Activated CD4-positive, CD25-positive, alpha-beta regulatory T cell treated with anti-CD3 and anti-CD28 coated beads, Interleukin-2, amount 50 U/mL, for 72 hours (primary cell): ENCODE data around the gene ZDHHC3.

Experiments used
- DNase-seq: peaks from one replicate; pipeline ENCODE4 v3.0.0; 2021

The ZDHHC3 gene

GRCh38 chr3:44926172-44926571 lies 49.8 kb downstream of the ZDHHC3 start:
- no peak for DNase-seq

- DNase-seq: no peak
These were observed 51.4 kb downstream of the ZDHHC3 start for GRCh38 chr3:44924457-44925084.

- DNase-seq: no peak
These were observed 52.1 kb downstream of the ZDHHC3 start for GRCh38 chr3:44923632-44924456.

GRCh38 chr3:44920081-44920480 lies 55.9 kb downstream of the ZDHHC3 start:
- no peak for DNase-seq

GRCh38 chr3:44918581-44918980 lies 57.4 kb downstream of the ZDHHC3 start:
- DNase-seq: no peak

GRCh38 chr3:44918087-44918486 lies 57.9 kb downstream of the ZDHHC3 start:
- no peak for DNase-seq

GRCh38 chr3:44915702-44916438 lies 60.1 kb downstream of the ZDHHC3 start:
- DNase-seq: no peak

- DNase-seq: no peak
These were observed 61.0 kb downstream of the ZDHHC3 start for GRCh38 chr3:44914936-44915335.

- peak; percentile 67 for DNase-seq
These were observed 62.0 kb downstream of the ZDHHC3 start for GRCh38 chr3:44913868-44914468.

- no peak for DNase-seq
These were observed 65.3 kb downstream of the ZDHHC3 start for GRCh38 chr3:44910693-44911092.

- DNase-seq: no peak
These were observed 66.9 kb downstream of the ZDHHC3 start for GRCh38 chr3:44909063-44909462.

- DNase-seq: no peak
These were observed 68.4 kb downstream of the ZDHHC3 start for GRCh38 chr3:44907612-44908011.

GRCh38 chr3:44906997-44907396 lies 69.0 kb downstream of the ZDHHC3 start:
- DNase-seq: no peak

- DNase-seq: no peak
These were observed 70.4 kb downstream of the ZDHHC3 start for GRCh38 chr3:44905446-44906157.

GRCh38 chr3:44903751-44904150 lies 72.2 kb downstream of the ZDHHC3 start:
- no peak for DNase-seq

GRCh38 chr3:44903314-44903713 lies 72.7 kb downstream of the ZDHHC3 start:
- DNase-seq: no peak

- DNase-seq: no peak
These were observed 73.3 kb downstream of the ZDHHC3 start for GRCh38 chr3:44902628-44903027.

- DNase-seq: no peak
These were observed 76.1 kb downstream of the ZDHHC3 start for GRCh38 chr3:44899683-44900367.

GRCh38 chr3:44896440-44896839 lies 79.5 kb downstream of the ZDHHC3 start:
- no peak for DNase-seq

GRCh38 chr3:44894485-44894884 lies 81.5 kb downstream of the ZDHHC3 start:
- no peak for DNase-seq

GRCh38 chr3:44893097-44893496 lies 82.9 kb downstream of the ZDHHC3 start:
- no peak for DNase-seq

GRCh38 chr3:44892689-44893088 lies 83.3 kb downstream of the ZDHHC3 start:
- no peak for DNase-seq
